ENCODE measurements around the gene SLN.

The SLN gene

DNA sequence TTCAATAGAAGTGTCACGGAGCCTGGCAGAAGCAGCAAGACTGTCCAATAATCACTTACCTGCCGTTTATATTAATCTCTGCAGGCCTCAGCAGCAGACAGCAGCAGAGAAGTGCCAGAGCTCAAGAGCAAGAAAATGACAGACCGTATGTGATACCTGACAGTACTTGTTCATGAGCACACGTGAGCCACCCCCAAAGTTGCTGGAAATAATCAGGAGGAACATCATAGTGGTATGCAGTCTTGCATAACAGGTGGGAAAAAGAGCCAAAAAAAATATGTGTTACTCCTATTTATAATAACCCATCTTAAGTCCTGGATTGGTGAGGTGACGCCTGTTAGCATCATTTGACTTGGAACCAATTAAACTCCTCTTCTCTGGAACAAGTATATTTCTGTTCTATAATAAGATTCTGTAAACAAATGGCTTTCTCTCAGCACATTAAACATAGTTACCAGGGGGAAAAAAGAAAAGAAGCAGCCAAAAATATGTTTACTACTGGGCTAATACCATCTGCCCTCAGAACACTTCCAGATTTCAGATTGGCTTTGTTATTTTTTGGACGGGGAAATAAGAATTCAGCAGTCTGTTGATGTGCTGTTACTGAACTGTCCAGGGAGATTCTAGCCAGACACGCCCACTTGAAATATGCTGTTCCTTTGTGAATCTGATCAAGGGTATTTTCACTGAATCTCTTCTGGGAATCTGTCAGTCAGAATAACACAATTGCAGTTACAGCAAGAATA, 7.9 kb upstream of the SLN start:
- no peak overlapping the region for H3K4me3 ChIP-seq (ENCODE audit: extremely low read depth, insufficient read depth, low read length, poor library complexity, severe bottlenecking)
- H3K36me3 ChIP-seq (ENCODE audit: control insufficient read depth, insufficient read depth, low read length), result no peaks in the 10 kb centered on the region
- H3K4me1 ChIP-seq (ENCODE audit: control insufficient read depth, insufficient read depth, low read length, poor library complexity, severe bottlenecking), result no peaks in the 10 kb centered on the region
- 95 to 97% methylated on average over 4 to 5 of the region's 7 CpGs for WGBS, 2 experiments (ENCODE audit: insufficient coverage in 2 of 2)
- no peak overlapping the region for H3K27ac ChIP-seq (ENCODE audit: low read depth, low read length, severe bottlenecking)
- no peaks in the 10 kb centered on the region for H3K9me3 ChIP-seq (ENCODE audit: control insufficient read depth, low read length)

DNA sequence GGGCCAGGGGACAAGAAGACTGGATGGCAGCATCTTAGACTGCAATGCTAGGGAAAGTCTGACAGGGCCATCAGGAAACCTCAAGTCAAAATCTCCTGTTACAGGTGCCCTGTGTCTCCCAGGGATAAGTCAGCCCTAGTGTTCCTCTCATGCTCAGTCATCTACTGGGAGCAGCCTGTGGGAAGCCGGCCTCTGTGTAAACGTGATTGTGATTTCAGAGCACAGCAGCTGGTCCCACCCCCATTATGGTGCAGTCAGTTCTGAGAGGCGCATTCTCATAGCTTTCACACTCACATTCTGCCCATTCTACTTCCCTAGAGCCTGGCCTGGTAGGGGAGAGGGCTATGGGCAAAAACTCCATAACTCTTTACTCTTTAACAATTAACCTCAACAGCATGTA, 7.2 kb upstream of the SLN start:
- Histone ChIP-seq H3K36me3 (ENCODE audit: control insufficient read depth, insufficient read depth, low read length) (no peaks in the 10 kb centered on the region), H3K9me3 (ENCODE audit: control insufficient read depth, low read length) (no peaks in the 10 kb centered on the region), H3K27ac (ENCODE audit: low read depth, low read length, severe bottlenecking) (no peak overlapping the region), H3K4me3 (ENCODE audit: extremely low read depth, insufficient read depth, low read length, poor library complexity, severe bottlenecking) (no peak overlapping the region), H3K4me1 (ENCODE audit: control insufficient read depth, insufficient read depth, low read length, poor library complexity, severe bottlenecking) (no peaks in the 10 kb centered on the region)
- 80% methylated on average over 2 of the region's 3 CpGs; no CpG with 5 or more reads in 1 of the 2 experiments for WGBS, 2 experiments (ENCODE audit: insufficient coverage in 2 of 2)

DNA sequence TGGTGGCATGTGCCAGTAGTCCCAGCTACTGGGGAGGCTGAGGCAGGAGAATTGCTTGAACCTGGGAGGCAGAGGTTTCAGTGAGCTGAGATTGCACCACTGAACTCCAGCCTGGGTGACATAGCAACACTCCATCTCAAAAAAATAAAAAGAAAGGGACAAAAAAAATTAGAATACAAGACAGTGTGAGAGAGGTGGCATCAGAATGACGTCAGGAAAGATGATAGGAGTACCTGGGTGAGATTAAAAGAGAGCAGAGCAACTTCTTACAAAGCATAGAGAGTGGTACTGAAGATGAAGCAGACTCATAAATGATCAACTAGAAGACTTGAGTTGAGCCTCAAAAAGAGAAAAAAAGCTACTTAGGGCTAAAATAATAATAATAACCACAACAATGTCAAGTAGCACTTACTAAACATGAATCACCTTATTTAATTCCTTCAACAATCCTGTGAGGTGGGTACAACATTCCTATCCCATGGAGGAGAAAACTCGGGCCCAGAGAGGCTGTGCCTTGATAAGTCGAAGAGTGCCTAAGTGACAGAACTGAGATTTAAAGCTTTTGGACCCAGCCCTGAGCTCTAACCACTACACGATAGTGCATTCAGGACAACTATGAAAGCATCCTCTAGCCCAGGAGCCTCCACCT, 5.2 kb upstream of the SLN start:
- no peaks in the 10 kb centered on the region for H3K4me1 ChIP-seq (ENCODE audit: control insufficient read depth, insufficient read depth, low read length, poor library complexity, severe bottlenecking)
- no peaks in the 10 kb centered on the region for H3K9me3 ChIP-seq (ENCODE audit: control insufficient read depth, low read length)
- no peaks in the 10 kb centered on the region for H3K36me3 ChIP-seq (ENCODE audit: control insufficient read depth, insufficient read depth, low read length)
- 74 to 77% methylated on average over 2 to 4 of the region's 4 CpGs for WGBS, 2 experiments (ENCODE audit: insufficient coverage in 2 of 2)
- H3K4me3 ChIP-seq (ENCODE audit: extremely low read depth, insufficient read depth, low read length, poor library complexity, severe bottlenecking), result no peak overlapping the region
- H3K27ac ChIP-seq (ENCODE audit: low read depth, low read length, severe bottlenecking), result no peak overlapping the region

DNA sequence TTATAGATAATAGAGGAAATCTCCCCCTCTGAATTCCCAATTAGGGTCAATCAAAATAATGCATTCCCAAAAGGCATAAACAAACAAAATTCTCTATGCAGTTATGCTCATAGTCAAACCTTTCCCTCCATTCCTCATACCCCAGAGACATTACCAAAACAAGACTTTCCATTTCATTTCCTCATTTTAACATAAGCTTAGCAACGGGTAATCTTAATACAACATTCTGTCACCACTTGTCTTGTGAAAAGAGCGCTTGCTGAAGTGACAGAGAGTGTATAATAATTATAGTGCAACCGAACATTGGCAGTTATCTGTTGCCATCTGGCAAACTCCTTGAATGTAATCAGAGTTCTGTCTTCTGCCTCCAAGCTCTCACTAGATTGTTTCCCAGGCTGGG, 1.2 kb upstream of the SLN start:
- H3K27ac ChIP-seq (ENCODE audit: low read depth, low read length, severe bottlenecking), result no peak overlapping the region
- no peak overlapping the region for H3K4me3 ChIP-seq (ENCODE audit: extremely low read depth, insufficient read depth, low read length, poor library complexity, severe bottlenecking)
- WGBS, 2 experiments (ENCODE audit: insufficient coverage in 2 of 2), result 100% methylated on average over 2 of the region's 3 CpGs; no CpG with 5 or more reads in 1 of the 2 experiments
- H3K9me3 ChIP-seq (ENCODE audit: control insufficient read depth, low read length), result no peaks in the 10 kb centered on the region
- H3K36me3 ChIP-seq (ENCODE audit: control insufficient read depth, insufficient read depth, low read length), result no peaks in the 10 kb centered on the region
- peaks cover 5% of the 10 kb centered on the region for H3K4me1 ChIP-seq (ENCODE audit: control insufficient read depth, insufficient read depth, low read length, poor library complexity, severe bottlenecking)

DNA sequence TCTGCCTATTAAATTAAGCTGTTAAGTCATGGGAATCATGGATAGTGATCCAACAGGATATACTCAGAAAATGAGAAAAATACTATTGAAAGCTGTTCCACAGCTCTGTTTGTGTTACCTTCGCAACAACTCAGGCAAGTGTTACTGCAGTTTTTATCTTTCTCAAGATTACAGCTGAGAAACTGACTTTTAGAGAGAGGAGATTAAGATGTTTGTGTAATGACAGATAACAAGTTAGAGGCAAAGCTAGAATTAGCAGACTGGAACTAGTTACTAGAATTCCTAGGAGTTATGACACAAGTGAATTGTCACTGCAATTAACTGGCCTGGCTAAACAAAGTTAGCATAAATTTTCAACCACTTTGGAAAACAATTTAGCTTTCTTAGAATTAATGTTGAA, 1.6 kb downstream of the SLN start:
- H3K27ac ChIP-seq (ENCODE audit: low read depth, low read length, severe bottlenecking), result no peak overlapping the region
- WGBS, 2 experiments (ENCODE audit: insufficient coverage in 2 of 2), result 40 to 80% methylated on average over 1 of the region's 1 CpG
- H3K9me3 ChIP-seq (ENCODE audit: control insufficient read depth, low read length), result no peaks in the 10 kb centered on the region
- peaks cover 5% of the 10 kb centered on the region for H3K4me1 ChIP-seq (ENCODE audit: control insufficient read depth, insufficient read depth, low read length, poor library complexity, severe bottlenecking)
- no peaks in the 10 kb centered on the region for H3K36me3 ChIP-seq (ENCODE audit: control insufficient read depth, insufficient read depth, low read length)
- no peak overlapping the region for H3K4me3 ChIP-seq (ENCODE audit: extremely low read depth, insufficient read depth, low read length, poor library complexity, severe bottlenecking)

DNA sequence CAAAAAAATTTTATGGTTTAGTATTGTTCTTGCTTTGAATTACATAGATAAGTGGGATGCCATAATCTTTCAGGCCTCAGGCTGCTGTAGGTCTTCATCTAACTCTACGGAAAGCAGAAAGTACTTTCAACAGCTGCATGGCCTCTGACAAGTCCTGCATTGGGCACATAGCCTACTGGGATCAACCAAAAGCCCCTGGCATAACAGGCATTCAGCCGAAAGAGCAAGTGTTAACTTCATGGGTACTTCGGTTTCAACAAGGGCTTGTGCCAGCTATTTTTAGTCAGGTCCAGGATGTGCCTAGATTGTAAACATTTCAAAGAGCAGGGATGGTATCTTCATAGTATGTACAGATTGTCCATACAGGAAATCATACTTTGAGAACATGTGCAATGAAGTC, 3.1 kb downstream of the SLN start:
- H3K27ac ChIP-seq (ENCODE audit: low read depth, low read length, severe bottlenecking), result no peak overlapping the region
- no peaks in the 10 kb centered on the region for H3K9me3 ChIP-seq (ENCODE audit: control insufficient read depth, low read length)
- H3K4me1 ChIP-seq (ENCODE audit: control insufficient read depth, insufficient read depth, low read length, poor library complexity, severe bottlenecking), result peaks cover 11% of the 10 kb centered on the region
- H3K36me3 ChIP-seq (ENCODE audit: control insufficient read depth, insufficient read depth, low read length), result no peaks in the 10 kb centered on the region
- 100% methylated on average over 3 of the region's 3 CpGs for WGBS, 2 experiments (ENCODE audit: insufficient coverage in 2 of 2)
- H3K4me3 ChIP-seq (ENCODE audit: extremely low read depth, insufficient read depth, low read length, poor library complexity, severe bottlenecking), result no peak overlapping the region

DNA sequence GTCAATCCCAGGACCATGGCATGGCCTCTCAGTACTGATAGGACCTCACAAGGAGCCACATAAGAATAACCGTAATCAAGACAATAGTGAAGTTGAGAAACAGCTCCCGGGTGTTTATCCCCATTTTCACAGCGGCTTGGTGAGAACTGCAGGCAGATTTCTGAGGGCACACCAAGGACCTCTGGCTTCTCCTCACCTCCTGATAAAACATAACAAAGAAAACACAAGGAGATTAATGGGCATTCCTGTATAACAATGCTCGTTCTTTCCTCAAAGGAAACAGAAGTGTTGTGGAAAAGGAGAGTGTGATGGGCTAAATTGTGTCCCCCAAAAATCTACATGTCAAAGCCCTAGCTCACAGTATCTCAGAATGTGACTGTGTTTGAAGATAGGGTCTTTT, 4.0 kb downstream of the SLN start:
- 46 to 53% methylated on average over 3 of the region's 4 CpGs for WGBS, 2 experiments (ENCODE audit: insufficient coverage in 2 of 2)
- Histone ChIP-seq H3K9me3 (ENCODE audit: control insufficient read depth, low read length) (no peaks in the 10 kb centered on the region), H3K4me1 (ENCODE audit: control insufficient read depth, insufficient read depth, low read length, poor library complexity, severe bottlenecking) (peaks cover 11% of the 10 kb centered on the region)

DNA sequence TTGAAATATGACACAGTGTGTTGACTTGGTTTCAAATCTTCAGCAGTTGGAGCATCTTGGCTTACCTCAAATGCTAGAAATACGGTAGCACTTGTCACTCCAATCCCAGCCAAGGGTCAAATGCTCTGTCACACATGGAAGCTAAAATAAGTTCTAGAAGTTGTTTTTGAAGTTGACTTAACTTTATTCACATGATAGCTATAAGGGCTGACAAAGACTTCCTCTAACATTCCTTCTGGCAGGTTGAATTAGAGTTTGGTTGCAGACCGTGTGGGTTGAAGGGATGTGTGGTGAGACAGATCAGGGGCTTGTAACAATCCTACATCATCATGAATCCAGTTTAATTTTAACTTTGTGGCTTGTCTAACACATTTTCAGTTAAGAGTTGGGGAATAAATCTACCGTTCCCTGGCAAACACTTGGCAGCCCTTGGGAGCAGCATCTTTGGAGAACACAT, 4.6 kb downstream of the SLN start:
- 80% methylated on average over 1 of the region's 3 CpGs; no CpG with 5 or more reads in 1 of the 2 experiments for WGBS, 2 experiments (ENCODE audit: insufficient coverage in 2 of 2)
- H3K4me3 ChIP-seq (ENCODE audit: extremely low read depth, insufficient read depth, low read length, poor library complexity, severe bottlenecking), result no peak overlapping the region
- peaks cover 14% of the 10 kb centered on the region for H3K4me1 ChIP-seq (ENCODE audit: control insufficient read depth, insufficient read depth, low read length, poor library complexity, severe bottlenecking)
- H3K36me3 ChIP-seq (ENCODE audit: control insufficient read depth, insufficient read depth, low read length), result no peaks in the 10 kb centered on the region
- H3K27ac ChIP-seq (ENCODE audit: low read depth, low read length, severe bottlenecking), result no peak overlapping the region
- H3K9me3 ChIP-seq (ENCODE audit: control insufficient read depth, low read length), result no peaks in the 10 kb centered on the region

More for the DNA sequence above, 4.0 kb downstream of the SLN start:
- H3K27ac ChIP-seq (ENCODE audit: low read depth, low read length, severe bottlenecking), result no peak overlapping the region
- no peak overlapping the region for H3K4me3 ChIP-seq (ENCODE audit: extremely low read depth, insufficient read depth, low read length, poor library complexity, severe bottlenecking)
- no peaks in the 10 kb centered on the region for H3K36me3 ChIP-seq (ENCODE audit: control insufficient read depth, insufficient read depth, low read length)

DNA sequence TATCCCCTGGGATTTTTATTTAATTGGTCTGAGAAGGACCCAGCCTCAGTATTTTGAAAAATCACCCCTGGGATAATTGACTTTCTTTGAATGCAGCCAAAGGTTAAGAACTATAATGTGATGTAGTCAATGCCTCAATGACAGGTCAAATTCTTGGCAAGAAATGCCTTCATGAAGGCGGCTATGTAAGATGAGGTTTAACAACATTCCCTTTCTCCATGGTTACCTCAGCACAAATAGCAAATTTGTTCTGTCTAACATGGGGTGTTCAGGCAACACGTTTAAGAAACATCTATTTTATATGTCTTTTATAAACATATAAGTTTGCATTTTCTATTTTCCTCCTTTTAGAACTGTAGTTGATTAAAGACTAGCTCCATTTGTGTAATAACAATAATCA, 5.3 kb downstream of the SLN start:
- H3K36me3 ChIP-seq (ENCODE audit: control insufficient read depth, insufficient read depth, low read length), result no peaks in the 10 kb centered on the region
- peaks cover 15% of the 10 kb centered on the region for H3K4me1 ChIP-seq (ENCODE audit: control insufficient read depth, insufficient read depth, low read length, poor library complexity, severe bottlenecking)
- H3K4me3 ChIP-seq (ENCODE audit: extremely low read depth, insufficient read depth, low read length, poor library complexity, severe bottlenecking), result no peak overlapping the region
- 67 to 86% methylated on average over 1 of the region's 2 CpGs for WGBS, 2 experiments (ENCODE audit: insufficient coverage in 2 of 2)
- no peaks in the 10 kb centered on the region for H3K9me3 ChIP-seq (ENCODE audit: control insufficient read depth, low read length)
- no peak overlapping the region for H3K27ac ChIP-seq (ENCODE audit: low read depth, low read length, severe bottlenecking)

DNA sequence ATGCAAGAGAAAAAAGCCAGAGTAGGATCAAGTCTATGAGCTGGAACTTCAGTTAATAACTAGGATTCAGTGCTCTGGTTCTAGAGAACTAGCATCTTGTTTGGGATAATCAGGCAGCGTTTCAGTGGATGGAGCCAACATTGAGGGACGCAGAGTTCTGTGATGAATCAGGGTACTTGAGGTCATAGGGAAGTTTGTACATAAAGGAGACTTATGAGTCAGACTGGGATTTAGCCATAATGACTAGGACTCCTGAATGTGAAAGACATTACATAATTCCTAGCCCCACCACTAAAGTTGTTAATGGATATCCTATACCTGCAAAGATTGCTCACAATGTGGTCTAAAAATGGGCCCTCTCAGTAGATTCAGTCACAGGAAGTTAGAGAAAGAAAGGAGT, 6.8 kb downstream of the SLN start:
- Histone ChIP-seq H3K9me3 (ENCODE audit: control insufficient read depth, low read length) (no peaks in the 10 kb centered on the region), H3K36me3 (ENCODE audit: control insufficient read depth, insufficient read depth, low read length) (no peaks in the 10 kb centered on the region), H3K4me1 (ENCODE audit: control insufficient read depth, insufficient read depth, low read length, poor library complexity, severe bottlenecking) (peaks cover 11% of the 10 kb centered on the region), H3K27ac (ENCODE audit: low read depth, low read length, severe bottlenecking) (no peak overlapping the region), H3K4me3 (ENCODE audit: extremely low read depth, insufficient read depth, low read length, poor library complexity, severe bottlenecking) (no peak overlapping the region)
- WGBS, 2 experiments (ENCODE audit: insufficient coverage in 2 of 2), result 80 to 90% methylated on average over 1 to 2 of the region's 2 CpGs

DNA sequence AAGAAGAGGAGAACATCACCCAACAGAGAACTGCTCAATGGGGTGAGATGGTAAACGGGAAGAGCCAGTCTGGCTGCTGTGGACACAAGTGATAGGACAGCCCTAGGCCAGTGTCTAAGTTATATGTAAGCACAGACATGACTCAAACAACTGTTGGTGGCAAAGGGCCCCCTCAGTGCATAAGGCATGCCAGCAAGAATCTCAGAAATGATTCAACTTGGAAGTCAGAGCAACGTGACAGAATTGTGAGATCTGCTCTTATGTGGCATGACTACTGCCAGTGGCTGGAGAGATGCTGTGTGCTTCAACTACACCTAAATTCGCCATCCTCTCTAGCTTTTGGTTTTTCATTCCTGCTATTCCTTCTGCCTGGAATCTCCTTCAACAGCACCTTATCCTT, 7.4 kb downstream of the SLN start:
- Histone ChIP-seq H3K9me3 (ENCODE audit: control insufficient read depth, low read length) (no peaks in the 10 kb centered on the region), H3K36me3 (ENCODE audit: control insufficient read depth, insufficient read depth, low read length) (no peaks in the 10 kb centered on the region), H3K27ac (ENCODE audit: low read depth, low read length, severe bottlenecking) (no peak overlapping the region), H3K4me1 (ENCODE audit: control insufficient read depth, insufficient read depth, low read length, poor library complexity, severe bottlenecking) (peaks cover 15% of the 10 kb centered on the region), H3K4me3 (ENCODE audit: extremely low read depth, insufficient read depth, low read length, poor library complexity, severe bottlenecking) (no peak overlapping the region)
- 92 to 100% methylated on average over 2 to 3 of the region's 3 CpGs for WGBS, 2 experiments (ENCODE audit: insufficient coverage in 2 of 2)
